AG08395 (cell line): ENCODE measurements around the gene DAO.

Experiments
- DNase-seq: peaks from one replicate; pipeline ENCODE4 v3.0.0; 2012; ENCODE audit warnings: mixed read lengths, low spot score

DAO gene

DNA sequence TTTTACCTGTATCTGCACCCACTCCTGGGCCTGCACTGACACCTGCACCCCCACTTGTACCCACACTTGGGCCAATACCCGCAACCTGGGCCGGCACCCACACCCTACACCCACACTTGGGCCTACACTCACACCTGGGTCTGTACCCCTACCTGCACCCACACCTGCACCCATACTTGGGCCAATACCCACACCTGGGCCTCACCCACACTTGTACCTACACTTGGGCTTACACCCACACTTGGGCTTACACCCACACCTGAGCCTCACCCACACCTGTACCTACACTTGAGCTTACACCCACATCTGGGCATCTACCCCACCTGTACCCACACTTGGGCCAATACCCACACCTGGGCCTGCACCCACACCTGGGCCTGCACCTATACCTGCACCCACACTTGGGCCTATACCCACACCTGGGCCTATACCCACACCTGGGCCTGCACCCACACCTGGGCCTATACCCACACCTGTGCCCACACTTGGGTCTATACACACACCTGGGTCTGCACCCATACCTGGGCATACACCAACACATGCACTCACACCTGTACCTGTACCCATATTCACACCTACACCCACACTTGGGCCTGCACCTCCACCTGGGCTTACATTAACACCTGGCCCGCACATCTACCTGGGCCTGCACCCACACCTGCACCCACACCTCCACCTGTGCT lies 39.2 kb downstream of the DAO start:
- no peak for DNase-seq

- no peak for DNase-seq
These were observed 42.1 kb downstream of the DAO start for GRCh38 chr12:108921946-108922345.

GRCh38 chr12:108922918-108923317 lies 43.0 kb downstream of the DAO start:
- no peak for DNase-seq

DNA sequence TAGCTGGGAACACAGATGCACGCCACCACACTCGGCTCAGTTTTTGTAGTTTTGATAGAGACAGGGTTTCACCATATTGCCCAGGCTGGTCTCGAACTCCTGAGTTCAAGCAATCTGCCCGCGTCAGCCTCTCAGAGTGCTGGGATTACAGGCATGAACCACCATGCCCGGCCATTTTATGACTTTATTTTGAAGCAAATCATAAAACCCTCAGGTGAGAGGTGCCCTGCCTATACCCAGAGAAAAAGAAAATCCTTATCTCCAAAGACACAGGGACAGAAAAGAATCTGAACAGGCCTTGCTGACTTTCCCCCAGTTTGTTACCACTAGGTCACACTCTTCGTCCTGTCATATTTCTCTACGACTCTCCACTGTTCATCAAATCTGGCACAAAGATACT lies 48.8 kb downstream of the DAO start:
- no peak for DNase-seq

GRCh38 chr12:108930155-108930554 lies 50.3 kb downstream of the DAO start:
- DNase-seq: no peak

GRCh38 chr12:108930756-108931155 lies 50.9 kb downstream of the DAO start:
- DNase-seq: no peak

GRCh38 chr12:108933949-108934348 lies 54.1 kb downstream of the DAO start:
- no peak for DNase-seq

DNA sequence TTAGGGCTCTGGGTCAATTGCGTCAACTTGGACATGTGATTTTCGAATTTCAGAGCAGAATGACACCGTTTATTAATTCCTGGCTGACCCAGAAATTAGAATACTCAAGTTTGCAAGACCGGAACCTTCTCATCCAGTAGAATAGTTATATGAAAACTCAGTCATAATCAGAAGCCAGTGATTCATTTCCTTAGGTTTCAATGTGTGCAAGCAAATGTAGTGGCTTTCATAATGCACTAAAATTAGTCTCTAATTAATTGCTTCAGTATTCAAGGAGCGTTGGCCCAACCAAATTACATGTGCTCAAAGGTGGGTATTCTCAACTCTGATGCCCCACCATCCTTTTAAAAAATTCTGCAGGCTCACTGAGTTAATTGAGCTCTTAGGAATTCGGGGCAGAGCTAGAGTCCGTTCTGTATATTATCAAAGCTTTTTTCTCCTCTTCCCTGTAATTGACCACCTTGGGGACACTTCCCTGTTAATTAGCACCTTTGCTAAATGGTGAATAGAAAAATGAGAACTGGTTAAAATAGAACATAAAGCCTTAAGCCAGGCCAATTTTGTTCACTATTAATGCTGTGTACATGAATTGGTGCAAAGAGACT lies 55.4 kb downstream of the DAO start:
- DNase-seq: no peak

DNA sequence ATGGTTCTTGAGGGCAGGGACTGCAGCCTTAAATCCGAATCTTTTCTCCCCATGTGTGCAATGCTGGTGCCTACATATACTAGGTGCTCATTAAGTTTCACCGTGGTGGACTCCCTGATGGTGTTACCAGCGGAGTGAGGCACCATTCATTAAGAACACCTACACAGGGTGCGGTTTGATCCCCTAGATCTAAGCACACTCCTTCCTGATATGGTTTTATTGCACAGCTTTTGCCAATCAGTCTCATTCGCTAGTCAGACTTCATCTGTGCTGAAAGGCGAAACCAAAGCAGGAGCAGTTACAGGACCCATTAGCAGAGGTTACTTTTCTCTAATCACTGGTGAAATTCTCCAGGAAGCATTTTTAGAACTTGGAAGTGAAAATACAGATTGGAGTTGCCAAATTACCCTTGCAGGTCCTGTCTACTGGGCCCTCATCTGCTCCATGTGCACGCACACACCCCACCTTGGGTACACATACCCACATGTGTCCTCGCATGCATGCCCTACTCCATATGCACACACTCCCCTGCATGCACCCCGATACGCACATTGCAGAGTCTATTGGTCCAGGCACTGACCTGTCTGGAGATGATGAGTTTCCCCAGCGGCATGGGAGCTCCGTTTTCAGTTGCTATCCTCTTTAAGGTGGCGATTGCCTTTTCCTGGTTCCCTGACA lies 58.5 kb downstream of the DAO start:
- DNase-seq: no peak

DNA sequence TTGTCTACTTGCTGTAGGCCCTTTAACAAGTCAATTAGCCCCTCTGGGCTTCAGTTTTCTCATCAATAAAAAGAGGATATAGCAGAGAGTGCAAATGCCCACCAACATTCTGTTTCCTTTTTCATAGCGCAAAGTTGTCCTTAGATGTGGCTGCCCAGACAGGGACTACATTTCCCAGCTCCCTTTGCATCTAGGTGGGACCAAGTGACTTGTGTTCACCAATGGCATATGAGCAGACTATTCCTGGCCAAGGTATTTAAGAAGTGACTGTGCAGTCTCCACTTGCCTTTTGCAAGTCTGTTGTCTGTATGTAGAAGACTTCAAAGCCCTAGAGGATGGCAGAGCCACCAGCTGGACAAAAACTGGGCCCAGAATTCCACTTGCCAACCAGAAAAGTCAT lies 59.7 kb downstream of the DAO start:
- no peak for DNase-seq

GRCh38 chr12:108940138-108940537 lies 60.2 kb downstream of the DAO start:
- DNase-seq: no peak

DNA sequence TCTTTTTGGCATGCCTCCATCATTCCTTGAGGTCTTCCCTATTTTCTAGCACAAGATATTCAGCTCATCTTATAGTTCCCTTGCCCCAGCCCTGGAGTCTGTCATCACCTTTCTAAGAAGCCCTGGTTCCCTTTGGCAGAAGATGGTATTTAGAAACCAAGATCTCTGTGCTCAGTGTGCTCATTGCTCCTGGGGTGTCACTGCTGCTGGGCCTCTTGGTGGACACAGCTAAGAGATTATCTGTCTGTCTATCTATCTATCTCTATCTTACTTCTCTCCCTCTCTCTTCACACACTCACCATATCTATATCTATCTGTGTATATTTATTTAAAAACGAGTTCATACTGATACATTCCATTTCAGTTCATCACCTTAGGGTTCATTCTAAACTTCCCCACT lies 67.2 kb downstream of the DAO start:
- DNase-seq: no peak

- DNase-seq: no peak
These were observed 68.5 kb downstream of the DAO start for GRCh38 chr12:108948367-108948766.

GRCh38 chr12:108949976-108950375 lies 70.1 kb downstream of the DAO start:
- no peak for DNase-seq
